ENCODE measurements around the gene WEE1.

Gene WEE1

GRCh38 chr11:9571071-9571762, 2.3 kb upstream of the WEE1 start:
- TF ChIP-seq, protein P1, sequence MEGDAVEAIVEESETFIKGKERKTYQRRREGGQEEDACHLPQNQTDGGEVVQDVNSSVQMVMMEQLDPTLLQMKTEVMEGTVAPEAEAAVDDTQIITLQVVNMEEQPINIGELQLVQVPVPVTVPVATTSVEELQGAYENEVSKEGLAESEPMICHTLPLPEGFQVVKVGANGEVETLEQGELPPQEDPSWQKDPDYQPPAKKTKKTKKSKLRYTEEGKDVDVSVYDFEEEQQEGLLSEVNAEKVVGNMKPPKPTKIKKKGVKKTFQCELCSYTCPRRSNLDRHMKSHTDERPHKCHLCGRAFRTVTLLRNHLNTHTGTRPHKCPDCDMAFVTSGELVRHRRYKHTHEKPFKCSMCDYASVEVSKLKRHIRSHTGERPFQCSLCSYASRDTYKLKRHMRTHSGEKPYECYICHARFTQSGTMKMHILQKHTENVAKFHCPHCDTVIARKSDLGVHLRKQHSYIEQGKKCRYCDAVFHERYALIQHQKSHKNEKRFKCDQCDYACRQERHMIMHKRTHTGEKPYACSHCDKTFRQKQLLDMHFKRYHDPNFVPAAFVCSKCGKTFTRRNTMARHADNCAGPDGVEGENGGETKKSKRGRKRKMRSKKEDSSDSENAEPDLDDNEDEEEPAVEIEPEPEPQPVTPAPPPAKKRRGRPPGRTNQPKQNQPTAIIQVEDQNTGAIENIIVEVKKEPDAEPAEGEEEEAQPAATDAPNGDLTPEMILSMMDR (conservative IDR thresholded peaks at IDR 0.05; ENCODE audit: low read length): no peak
- DNase-seq (ENCODE audit: low read depth): no peak
- H3K4me3 ChIP-seq (ENCODE audit: low read length): no peak overlapping the region

DNA sequence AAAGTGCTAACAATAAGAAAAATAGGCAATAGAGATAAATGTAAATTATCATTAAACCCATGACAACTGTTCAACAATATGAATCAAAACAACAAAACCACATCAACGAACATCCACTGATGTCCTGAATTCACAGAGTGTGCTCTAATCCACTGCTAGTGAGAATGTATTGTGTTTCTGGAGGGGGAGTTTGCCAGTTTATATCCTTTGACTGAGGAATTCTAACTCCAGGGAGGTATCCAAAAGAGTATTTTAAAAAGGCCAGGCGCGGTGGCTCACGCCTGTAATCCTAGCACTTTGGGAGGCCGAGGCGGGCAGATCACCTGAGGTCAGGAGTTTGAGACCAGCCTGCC, 1.7 kb upstream of the WEE1 start:
- TF ChIP-seq, protein P1 (conservative IDR thresholded peaks at IDR 0.05; ENCODE audit: low read length): no peak
- no peak for DNase-seq (ENCODE audit: low read depth)
- no peak overlapping the region for H3K4me3 ChIP-seq (ENCODE audit: low read length)

DNA sequence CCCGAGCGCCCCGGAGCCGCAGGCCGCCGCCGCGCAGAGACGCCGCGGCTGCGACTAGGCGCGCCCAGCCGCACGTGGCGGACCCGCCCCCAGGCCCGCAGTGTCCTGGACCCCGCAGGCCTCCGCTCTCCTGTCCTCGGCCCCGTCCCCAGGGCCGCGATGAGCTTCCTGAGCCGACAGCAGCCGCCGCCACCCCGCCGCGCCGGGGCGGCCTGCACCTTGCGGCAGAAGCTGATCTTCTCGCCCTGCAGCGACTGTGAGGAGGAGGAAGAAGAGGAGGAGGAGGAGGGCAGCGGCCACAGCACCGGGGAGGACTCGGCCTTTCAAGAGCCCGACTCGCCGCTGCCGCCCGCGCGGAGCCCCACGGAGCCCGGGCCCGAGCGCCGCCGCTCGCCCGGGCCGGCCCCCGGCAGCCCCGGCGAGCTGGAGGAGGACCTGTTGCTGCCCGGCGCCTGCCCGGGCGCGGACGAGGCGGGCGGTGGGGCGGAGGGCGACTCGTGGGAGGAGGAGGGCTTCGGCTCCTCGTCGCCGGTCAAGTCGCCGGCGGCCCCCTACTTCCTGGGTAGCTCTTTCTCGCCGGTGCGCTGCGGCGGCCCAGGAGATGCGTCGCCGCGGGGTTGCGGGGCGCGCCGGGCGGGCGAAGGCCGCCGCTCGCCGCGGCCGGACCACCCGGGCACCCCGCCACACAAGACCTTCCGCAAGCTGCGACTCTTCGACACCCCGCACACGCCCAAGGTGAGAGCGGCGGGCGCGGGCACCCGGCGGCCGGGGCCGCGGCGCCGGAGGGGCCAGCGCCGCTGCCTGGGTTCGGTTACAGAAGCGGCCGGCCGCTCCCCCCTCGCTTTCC, 528 bp downstream of the WEE1 start:
- H3K4me3 ChIP-seq (ENCODE audit: low read length): peak overlapping the region; percentile 88
- DNase-seq (ENCODE audit: low read depth): no peak
- TF ChIP-seq, protein P1 (conservative IDR thresholded peaks at IDR 0.05; ENCODE audit: low read length): no peak

- TF ChIP-seq, protein P1 (conservative IDR thresholded peaks at IDR 0.05; ENCODE audit: low read length): no peak
- peak overlapping the region; percentile 88 for H3K4me3 ChIP-seq (ENCODE audit: low read length)
- DNase-seq (ENCODE audit: low read depth): peak; percentile 45
Measured at GRCh38 chr11:9574622-9575259, 1.3 kb downstream of the WEE1 start.

DNA sequence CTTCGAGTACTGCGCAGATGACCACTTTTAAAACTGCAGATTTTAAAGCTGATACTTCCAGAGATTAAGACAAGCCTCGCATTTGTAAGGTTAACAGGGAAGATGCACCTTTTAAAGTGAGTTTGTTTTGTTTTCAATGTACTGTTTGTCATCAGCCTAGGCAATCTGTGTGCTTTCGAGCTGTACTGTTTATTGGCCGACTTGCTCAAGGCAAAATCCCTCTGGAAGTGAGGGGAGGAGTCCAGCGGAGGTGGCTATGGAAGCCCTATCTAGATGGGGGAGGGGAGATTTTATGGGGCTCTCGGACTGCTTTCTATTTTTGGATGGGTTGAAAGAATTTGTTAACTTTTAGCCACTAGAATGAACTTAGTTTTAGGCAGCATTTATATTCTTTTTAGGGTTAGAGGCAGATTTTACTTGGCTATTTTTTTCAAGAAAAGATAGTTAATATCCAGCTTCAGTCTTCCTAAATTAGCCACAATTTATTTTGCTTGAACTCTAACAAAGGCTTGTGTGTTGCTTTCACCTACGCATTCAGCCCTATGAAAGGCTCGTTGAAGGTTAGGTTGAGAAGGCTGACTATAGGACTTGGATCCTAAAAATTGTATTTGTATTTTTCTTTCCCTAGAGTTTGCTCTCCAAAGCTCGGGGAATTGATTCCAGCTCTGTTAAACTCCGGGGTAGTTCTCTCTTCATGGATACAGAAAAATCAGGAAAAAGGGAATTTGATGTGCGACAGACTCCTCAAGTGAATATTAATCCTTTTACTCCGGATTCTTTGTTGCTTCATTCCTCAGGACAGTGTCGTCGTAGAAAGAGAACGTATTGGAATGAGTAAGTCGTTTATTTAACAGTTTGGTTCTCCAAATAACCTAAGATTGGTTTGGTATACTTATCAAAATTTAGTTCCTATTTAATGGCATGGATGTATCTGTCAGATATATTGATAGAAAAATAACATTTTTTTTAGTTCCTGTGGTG, 2.1 kb downstream of the WEE1 start:
- peak; percentile 86 for DNase-seq (ENCODE audit: low read depth)
- TF ChIP-seq, protein P1 (conservative IDR thresholded peaks at IDR 0.05; ENCODE audit: low read length): no peak
- peak overlapping the region; percentile 88 for H3K4me3 ChIP-seq (ENCODE audit: low read length)

DNA sequence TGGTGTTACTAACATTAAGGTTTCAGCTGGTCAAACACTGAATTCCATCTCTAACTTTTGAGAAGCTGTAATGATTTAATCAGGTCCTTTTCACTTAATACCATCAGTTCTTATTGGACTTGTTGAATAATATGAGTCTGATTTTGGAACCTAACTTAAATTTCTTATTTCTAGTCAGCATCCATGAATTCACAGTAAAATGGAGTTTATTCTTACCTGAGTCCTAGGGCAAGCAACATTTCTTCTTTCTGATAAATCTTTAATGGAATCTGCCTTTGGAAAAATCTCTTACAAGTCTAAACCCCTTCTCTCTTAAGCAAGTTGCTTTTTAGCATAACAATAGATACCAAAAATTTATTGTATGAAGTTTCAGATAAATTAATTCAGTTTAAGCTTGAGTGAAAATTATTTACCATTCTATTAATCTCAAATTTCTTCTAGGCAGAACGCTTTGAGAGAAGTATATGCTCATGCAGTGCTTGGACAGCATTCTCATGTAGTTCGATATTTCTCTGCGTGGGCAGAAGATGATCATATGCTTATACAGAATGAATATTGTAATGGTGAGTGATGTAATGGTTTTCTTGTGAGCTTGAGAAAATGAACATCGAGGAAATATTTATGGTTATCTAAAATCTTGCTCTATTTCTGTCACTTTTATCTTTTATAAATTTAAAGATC, 3.4 kb downstream of the WEE1 start:
- no peak for DNase-seq (ENCODE audit: low read depth)
- TF ChIP-seq, protein P1 (conservative IDR thresholded peaks at IDR 0.05; ENCODE audit: low read length): no peak
- H3K4me3 ChIP-seq (ENCODE audit: low read length): peak overlapping the region; percentile 88
